8988T (cell line): ENCODE data around the gene FTO.
"Not testable (repeated sequence)": the region's sequence is repeated elsewhere in the genome, so short reads cannot be mapped to it uniquely, and the experiment has no call there.

Source experiments
- DNase-seq: peaks from one replicate; pipeline ENCODE4 v3.0.0; 2011

The FTO gene

GRCh38 chr16:53703590-53704444, at the start of gene FTO, which contains the start of gene RPGRIP1L:
FTO (plus strand) TSS chr16:53704156.
RPGRIP1L (minus strand) TSS chr16:53703859; CDS start chr16:53700723, 3,136 bp downstream.
- peak; percentile 90 for DNase-seq

DNA sequence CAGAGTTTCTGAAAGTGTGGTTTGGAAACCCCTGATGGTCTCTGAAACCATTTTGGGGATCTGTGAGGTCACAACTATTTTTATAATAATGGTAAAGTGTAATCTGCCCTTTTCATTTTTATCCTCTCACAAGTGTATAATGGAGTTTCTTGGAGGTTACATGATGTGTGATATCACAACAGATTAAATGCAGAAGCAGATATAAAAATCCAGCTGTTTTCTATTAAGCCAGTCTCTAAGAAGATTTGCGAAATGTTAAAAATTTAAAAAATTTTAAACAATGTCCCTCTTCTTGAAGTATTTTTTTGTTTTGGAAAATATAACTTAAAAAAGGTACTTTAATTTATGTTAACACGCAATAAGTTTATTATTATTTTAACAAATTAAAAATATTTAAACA, 49.0 kb upstream of the FTO start:
- DNase-seq: no peak

DNA sequence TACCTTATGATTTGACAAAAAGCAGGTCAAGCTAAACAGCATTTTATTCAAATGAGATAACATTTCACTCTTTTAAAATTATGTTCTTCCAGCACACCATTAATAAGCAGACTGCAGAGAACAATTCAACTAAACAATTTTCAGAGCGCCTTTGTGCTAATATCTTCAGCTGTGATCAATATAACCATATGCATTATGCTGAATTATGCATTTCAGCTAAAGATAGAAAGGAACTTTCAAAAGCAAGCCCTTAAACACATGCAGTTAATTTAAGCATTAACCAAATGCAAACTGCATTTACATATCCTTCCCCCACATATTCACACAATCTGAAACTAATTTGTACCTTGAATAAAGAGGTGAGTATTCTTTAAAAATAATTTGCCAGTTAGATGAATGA, 41.9 kb upstream of the FTO start:
- DNase-seq: no peak

GRCh38 chr16:53664724-53665345, 39.1 kb upstream of the FTO start:
- DNase-seq: no peak

DNA sequence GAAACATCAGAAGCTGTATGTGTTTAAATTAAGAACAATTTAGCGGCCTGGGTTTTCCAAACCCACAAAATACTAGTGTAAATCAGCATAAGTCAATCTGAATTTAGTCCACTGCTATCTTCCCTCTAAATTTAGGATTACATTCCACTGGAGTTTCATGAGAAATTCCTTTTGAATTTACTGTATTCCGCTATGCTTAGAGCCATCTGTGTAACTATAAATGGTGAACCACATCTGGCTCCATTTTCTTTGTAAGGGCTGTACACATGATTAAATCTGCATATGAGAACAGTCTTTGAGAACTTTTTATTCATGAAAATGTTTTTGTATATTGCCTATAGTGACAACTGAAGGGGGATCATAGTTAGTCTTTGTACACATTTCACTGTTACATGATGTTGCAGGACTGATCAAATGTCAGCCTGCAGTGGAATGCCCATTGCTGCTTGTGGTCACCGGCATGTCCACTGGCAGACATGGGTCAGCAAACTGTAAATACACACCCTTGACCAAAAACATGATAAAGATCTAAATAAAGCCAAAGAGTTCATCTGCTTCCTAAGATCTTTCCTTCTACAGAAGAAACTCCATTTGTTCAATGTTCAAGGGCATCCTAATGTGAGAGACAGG, 37.1 kb upstream of the FTO start:
- no peak for DNase-seq

- no peak for DNase-seq
Measured at GRCh38 chr16:53668869-53669268, 35.1 kb upstream of the FTO start.

DNA sequence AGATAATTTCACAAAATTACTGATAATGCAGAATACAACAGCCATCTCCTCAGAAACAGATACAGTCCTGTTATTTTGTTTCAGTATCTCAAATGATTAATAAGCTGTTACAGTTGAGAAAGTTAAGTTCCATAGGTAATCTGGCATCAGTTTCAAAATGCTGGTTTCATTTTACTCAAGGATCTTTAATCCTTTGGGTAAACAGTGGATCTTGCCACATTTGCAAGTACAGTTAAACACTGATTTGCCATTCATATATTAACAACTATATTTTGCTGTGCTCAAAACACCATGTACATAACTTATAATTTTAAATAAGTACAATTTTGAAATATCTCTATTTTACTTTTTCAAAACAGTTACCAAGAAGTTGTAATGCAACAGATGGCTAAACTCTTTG, 31.5 kb upstream of the FTO start:
- DNase-seq: no peak

DNA sequence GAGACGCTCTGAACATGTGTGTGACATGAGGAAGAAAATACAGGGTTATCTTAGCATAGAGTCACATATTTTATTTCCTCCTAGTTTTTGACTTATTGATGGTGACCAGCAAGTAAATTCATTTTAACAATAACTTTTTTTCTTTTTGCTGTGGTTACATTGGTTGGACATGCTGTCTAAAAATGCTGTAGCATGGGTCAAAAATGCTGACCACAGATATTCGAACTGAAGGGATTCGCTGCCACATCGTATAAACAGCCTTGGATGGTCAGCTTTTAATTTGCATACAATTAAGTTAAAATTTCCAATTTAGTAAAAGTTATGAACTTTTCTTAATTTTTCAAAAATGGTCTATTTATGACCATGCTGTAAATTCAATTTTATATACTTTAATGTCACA, 30.8 kb upstream of the FTO start:
- no peak for DNase-seq

GRCh38 chr16:53678155-53678554, 25.8 kb upstream of the FTO start:
- no peak for DNase-seq

GRCh38 chr16:53678756-53679343, 25.1 kb upstream of the FTO start:
- no peak for DNase-seq

DNA sequence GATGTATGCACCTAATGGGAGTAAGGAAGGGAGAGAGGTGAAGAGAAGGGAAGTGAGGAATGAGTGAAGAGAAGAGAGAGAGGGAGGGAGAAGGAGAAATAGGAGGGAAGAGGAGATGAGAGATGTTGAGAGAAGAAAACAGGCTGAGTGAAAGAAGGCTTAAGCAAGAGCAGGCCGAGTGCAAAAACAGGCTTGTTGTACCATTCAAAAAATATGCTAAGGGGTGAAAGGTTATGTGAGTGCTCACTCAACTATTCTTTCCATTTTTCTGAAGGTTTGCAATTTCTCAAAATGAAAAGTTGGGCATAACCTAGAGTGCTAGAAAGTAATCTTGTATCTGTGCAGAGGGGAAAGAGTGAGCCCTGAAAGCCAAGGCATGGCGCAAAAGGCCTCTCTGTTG, 23.2 kb upstream of the FTO start:
- no peak for DNase-seq

GRCh38 chr16:53681354-53681753, 22.6 kb upstream of the FTO start:
- DNase-seq: no peak

DNA sequence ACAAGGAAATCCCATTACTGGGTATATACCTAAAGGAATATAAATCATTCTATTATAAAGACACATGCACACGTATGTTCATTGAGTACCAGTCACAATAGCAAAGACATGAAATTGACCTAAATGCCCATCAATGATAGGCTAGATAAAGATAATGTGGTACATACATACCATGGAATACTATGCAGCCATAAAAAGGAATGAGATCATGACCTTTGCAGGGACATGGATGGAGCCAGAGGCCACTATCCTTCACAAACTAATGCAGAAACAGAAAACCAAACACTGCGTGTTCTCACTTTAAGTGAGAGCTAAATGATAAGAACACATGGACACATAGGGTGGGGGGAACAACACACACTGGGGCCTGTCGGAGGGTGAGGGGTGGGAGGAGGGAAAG, 18.6 kb upstream of the FTO start:
- DNase-seq: not testable (repeated sequence)

GRCh38 chr16:53686710-53687109, 17.2 kb upstream of the FTO start:
- DNase-seq: no peak

- DNase-seq: no peak
Measured at GRCh38 chr16:53689636-53690035, 14.3 kb upstream of the FTO start.

GRCh38 chr16:53690771-53691170, 13.2 kb upstream of the FTO start:
- DNase-seq: no peak

- DNase-seq: no peak
Measured at GRCh38 chr16:53692146-53692545, 11.8 kb upstream of the FTO start.

DNA sequence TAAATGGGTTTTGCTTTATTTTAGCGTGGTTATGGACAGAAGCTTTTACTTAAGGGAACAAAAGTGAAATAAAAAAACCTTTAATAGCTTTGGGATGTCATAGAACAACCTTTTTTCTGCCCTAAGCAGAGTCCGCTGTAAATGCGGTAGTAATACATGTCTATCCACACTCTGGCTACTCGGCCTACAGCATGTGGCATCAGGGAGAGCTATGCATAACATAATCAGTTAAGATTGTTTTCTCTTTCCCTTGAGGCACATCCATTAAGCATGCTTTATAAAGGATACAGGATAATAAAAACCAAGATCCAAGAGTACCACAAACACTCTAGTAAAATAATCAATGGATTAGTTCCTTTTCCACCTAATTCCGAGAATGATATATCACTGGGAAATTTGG, 10.6 kb upstream of the FTO start:
- DNase-seq: no peak

GRCh38 chr16:53695070-53695469, 8.9 kb upstream of the FTO start:
- DNase-seq: no peak

- not testable (repeated sequence) for DNase-seq
Measured at GRCh38 chr16:53698271-53698670, 5.7 kb upstream of the FTO start.

GRCh38 chr16:53704445-53704813, 473 bp downstream of the FTO start:
- DNase-seq: no peak

GRCh38 chr16:53707671-53708070, 3.7 kb downstream of the FTO start:
- DNase-seq: no peak

GRCh38 chr16:53708490-53708889, 4.5 kb downstream of the FTO start:
- no peak for DNase-seq

DNA sequence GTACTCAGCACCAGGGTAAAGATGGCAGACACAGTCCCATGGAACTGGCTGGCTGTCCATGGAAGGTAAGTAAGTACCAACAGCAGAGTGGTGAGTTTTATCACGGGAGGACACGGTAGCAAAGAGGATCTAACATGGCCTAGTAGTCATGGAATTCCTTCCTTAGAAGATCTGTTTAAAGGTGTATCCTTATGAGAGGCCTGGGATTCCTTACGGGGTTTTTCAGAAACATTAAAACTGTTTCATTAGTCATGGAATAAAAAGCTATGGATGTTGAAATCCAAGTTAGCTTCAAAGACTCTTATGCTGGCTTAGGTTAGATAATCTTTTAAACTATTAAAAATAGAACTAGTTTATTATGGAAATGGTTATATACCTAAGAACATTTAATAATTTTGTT, 7.4 kb downstream of the FTO start:
- DNase-seq: no peak
